ENCODE measurements around the gene ITFG2.

DNA sequence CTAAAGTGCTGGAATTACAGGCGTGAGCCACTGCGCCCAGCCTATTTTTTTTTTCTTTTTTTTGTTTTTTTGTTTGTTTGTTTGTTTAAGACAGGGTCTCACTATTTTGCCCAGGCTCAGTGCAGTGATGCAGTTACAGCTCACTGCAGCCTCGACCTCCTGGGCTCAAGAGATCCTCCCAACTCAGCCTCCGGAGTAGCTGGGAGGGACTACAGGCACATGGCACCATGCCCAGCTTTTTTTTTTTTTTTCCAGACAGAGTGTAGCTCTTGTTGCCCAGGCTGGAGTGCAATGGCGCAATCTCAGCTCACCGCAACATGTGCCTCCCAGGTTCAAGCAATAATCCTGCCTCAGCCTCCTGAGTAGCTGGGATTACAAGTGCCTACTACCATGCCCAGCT, 5.8 kb upstream of the ITFG2 start:
- TF ChIP-seq CTCF (IDR thresholded peaks at IDR 0.05; ENCODE audit: low read length) (no peak), EZH2 (IDR thresholded peaks at IDR 0.05; ENCODE audit: borderline replicate concordance, low read length) (no peak)
